Ovary (tissue), 9 donors: Measurements from ENCODE around the gene CYP27B1. TPM values are rescaled to one million over a fixed set of nuclear protein-coding genes. Genes with fewer than 3 reads are reported as not detected.

Source experiments
- DNase-seq, 5 donors: peaks; one replicate each; pipeline ENCODE4 v3.0.0-alpha.2; 2019 to 2020
- H3K27ac ChIP-seq, 2 donors: fragments of 200-600 bp; one replicate each; pipeline versions ENCODE4 v1.5.1 to v1.8.0; 2019 to 2022
- H3K27me3 ChIP-seq: fragments of 200-600 bp; one replicate; pipeline ENCODE4 v1.8.0; 2022
- H3K36me3 ChIP-seq: fragments of 200-600 bp; sonication (generic); one replicate; pipeline ENCODE4 v1.5.1; 2019
- H3K4me1 ChIP-seq: one replicate; pipeline ENCODE4 v1.8.1; 2013; ENCODE audit warnings: mild to moderate bottlenecking, moderate library complexity; ENCODE audit not compliant: insufficient read depth
- H3K4me3 ChIP-seq: fragments of 200-600 bp; sonication (generic); one replicate; pipeline ENCODE4 v1.5.1; 2017
- H3K9me3 ChIP-seq, 2 donors: fragments of 200-600 bp in 1 of 2; sonication (generic) in 1 of 2; one replicate each; pipeline versions ENCODE4 v1.5.1 to v1.8.1; 2013 to 2019; ENCODE audit warnings: mild to moderate bottlenecking in 1 of 2, moderate library complexity in 1 of 2
- CTCF ChIP-seq, 3 donors: fragments of 450-650 bp in 2 of 3; fragments of 200-600 bp in 1 of 3; IDR thresholded peaks; one replicate each; pipeline versions ENCODE4 v1.5.1 to v1.8.0; 2016 to 2022; ENCODE audit warnings: antibody characterized with exemption in 3 of 3, mild to moderate bottlenecking in 1 of 3
- EP300 ChIP-seq: sonication (generic); formaldehyde crosslinking; IDR thresholded peaks from one replicate; pipeline ENCODE4 v1.6.1; 2017; ENCODE audit warnings: antibody characterized with exemption
- POLR2A ChIP-seq: fragments of 450-650 bp; IDR thresholded peaks from one replicate; pipeline ENCODE4 v1.6.1; 2017; ENCODE audit warnings: antibody characterized with exemption, mild to moderate bottlenecking, moderate library complexity
- WGBS, 3 donors: extraction: QIAGEN DNeasy Blood & Tissue Kit in 1 of 3; methylation state at CpG; one replicate each; pipeline versions ENCODE4 v1.1.5 to v1.1.7; 2013 to 2017; 5-methylcytosine and 5-hydroxymethylcytosine counted together
- intact Hi-C, 4 donors: fragments of 100-400 bp; cut with DNase I; formaldehyde crosslinking; loops; one replicate each; pipeline versions ENCODE4 v1.11.0 to v1.15.1; 2022 to 2023
- polyA plus RNA-seq, 2 donors: library from polyadenylated mRNA; stranded (reverse); fragments of 200-250 nt in 1 of 2; fragments of 350-450 nt in 1 of 2; fragmentation: Illumina TruSeq in 1 of 2; extraction: RNeasy Lipid Tissue Mini Kit (QIAGEN cat#74804) in 1 of 2; gene quantifications; one replicate each; pipeline ENCODE4 v1.2.3, GENCODE V29; 2013 to 2014
- total RNA-seq, 7 donors: library from RNA; depleted of rRNA in 2 of 7; stranded (reverse); fragments of >200 nt in 2 of 7; fragmentation: NEBNext Ultra II Directional in 3 of 7; extraction: Animal tissue kit (Norgen Biotek cat#: 25700) in 3 of 7; gene quantifications; one replicate each; pipeline versions ENCODE4 v1.1.0 to v1.2.4, GENCODE V29; 2016 to 2023
- donor health status: DM: no; HTN: no; CAD: no; lungs with moderate emphysema.
- donor health status: DM: no; HTN: no; CAD: no.
- donor health status: Bipolar disorder and iron deficiency.
- donor health status: DM: yes; HTN: yes; CAD: no.
- donor health status: DM: no; HTN: no; CAD: no.
- donor health status: DM: yes; HTN: yes; CAD: no.

The CYP27B1 gene
- total and polyA plus RNA-seq, 9 donors, result 0.12 to 2.5 (median 0.92) TPM

GRCh38 chr12:57749061-57749460 is 17.8 kb downstream of the CYP27B1 start:
- no peaks in the 10 kb centered on the region for H3K36me3 ChIP-seq
- H3K27me3 ChIP-seq, result no peaks in the 10 kb centered on the region
- TF ChIP-seq EP300 (no peak), CTCF (IDR thresholded peaks at IDR 0.05) (no peak), POLR2A (no peak)
- no peak overlapping the region for H3K4me3 ChIP-seq
- peaks cover 9% of the 10 kb centered on the region for H3K4me1 ChIP-seq
- no peaks in the 10 kb centered on the region for H3K9me3 ChIP-seq
- intact Hi-C loops, result no loop called here
- no peak overlapping the region for H3K27ac ChIP-seq
- no peak for DNase-seq
- 83 to 89% (median 87%) methylated on average over 5 of the region's 5 CpGs for whole genome bisulfite sequencing, 3 donors

- 76 to 91% (median 79%) methylated on average over 3 of the region's 3 CpGs for WGBS, 3 donors
Observed at GRCh38 chr12:57746025-57746424, 20.9 kb downstream of the CYP27B1 start.

GRCh38 chr12:57745485-57745881 is 21.4 kb downstream of the CYP27B1 start:
- H3K27me3 ChIP-seq, result no peaks in the 10 kb centered on the region
- DNase-seq, result no peak
- intact Hi-C loops, result no loop called here
- no peaks in the 10 kb centered on the region for H3K36me3 ChIP-seq
- peaks cover 7% of the 10 kb centered on the region for H3K4me1 ChIP-seq
- peak overlapping the region; percentile 92 to 95 for H3K27ac ChIP-seq
- H3K9me3 ChIP-seq, result no peaks in the 10 kb centered on the region
- WGBS, 3 donors, result 15 to 28% (median 25%) methylated on average over 8 of the region's 8 CpGs
- TF ChIP-seq CTCF (IDR thresholded peaks at IDR 0.05), result no peak
- TF ChIP-seq POLR2A, result no peak
- H3K4me3 ChIP-seq, result peak overlapping the region; percentile 56

More at GRCh38 chr12:57746025-57746424, 20.9 kb downstream of the CYP27B1 start:
- Histone ChIP-seq H3K27me3 (no peaks in the 10 kb centered on the region), H3K9me3 (no peaks in the 10 kb centered on the region), H3K4me1 (peaks cover 7% of the 10 kb centered on the region), H3K36me3 (no peaks in the 10 kb centered on the region), H3K27ac (peak overlapping the region in 1 of 2 donors; percentile 95), H3K4me3 (no peak overlapping the region)
- intact Hi-C loops, result no loop called here
- TF ChIP-seq EP300, result no peak
- no peak for TF ChIP-seq CTCF (IDR thresholded peaks at IDR 0.05)
- TF ChIP-seq POLR2A, result no peak
- DNase-seq, result no peak

GRCh38 chr12:57744777-57745484 is 21.9 kb downstream of the CYP27B1 start, which contains the start of gene TSPAN31:
TSPAN31 (plus strand) TSS chr12:57745039; CDS start chr12:57745155, 116 bp downstream.
- WGBS, 3 donors, result 0 to 1% (median 0%) methylated on average over 29 of the region's 29 CpGs
- Histone ChIP-seq H3K27me3 (no peaks in the 10 kb centered on the region), H3K27ac (peak within 1 kb of the TSS; percentile 92 to 95), H3K36me3 (no peaks in the 10 kb centered on the region), H3K4me1 (peaks cover 7% of the 10 kb centered on the region), H3K4me3 (peak within 1 kb of the TSS; percentile 56), H3K9me3 (no peaks in the 10 kb centered on the region)
- DNase-seq, result peak; percentile 95 to 98 (median 96)
- intact Hi-C loops, result no loop called here
- TF ChIP-seq POLR2A, result peak; percentile 74
- no peak for TF ChIP-seq CTCF (IDR thresholded peaks at IDR 0.05)
